HL-60 (cell line): ENCODE data around the gene SLC2A13.

ENCODE experiments used
- DNase-seq, 2 experiments: peaks; one replicate each; pipeline ENCODE4 v3.0.0-alpha.2; 2010 to 2020; ENCODE audit warnings: low read depth in 1 of 2, low spot score in 1 of 2
- H3K27ac ChIP-seq: fragments of 250-450 bp; sonication (Bioruptor Pico); replicated peaks from 2 replicates; pipeline ENCODE4 v1.5.1; 2020; ENCODE audit warnings: mild to moderate bottlenecking, moderate library complexity
- H3K27me3 ChIP-seq: fragments of 250-450 bp; sonication (Bioruptor Pico); 2 replicates; pipeline ENCODE4 v1.5.1; 2021; ENCODE audit warnings: mild to moderate bottlenecking, moderate library complexity; ENCODE audit not compliant: insufficient read depth, poor library complexity, severe bottlenecking
- H3K4me3 ChIP-seq: replicated peaks from 2 replicates; pipeline ENCODE4 v1.5.1; 2011; ENCODE audit warnings: mild to moderate bottlenecking, control low read depth, low read length; ENCODE audit not compliant: insufficient read depth
- GABPA ChIP-seq: IDR thresholded peaks from 2 replicates; pipeline ENCODE4 v1.6.1; 2012; ENCODE audit warnings: low read depth
- POLR2AphosphoS5 ChIP-seq: IDR thresholded peaks from 2 replicates; pipeline ENCODE4 v1.6.1; 2012; ENCODE audit warnings: low read depth
- SPI1 ChIP-seq: IDR thresholded peaks from 2 replicates; pipeline ENCODE4 v1.6.1; 2012; ENCODE audit warnings: low read depth, mild to moderate bottlenecking, borderline replicate concordance
- TF ChIP-seq, protein P1 (sequence below): IDR thresholded peaks from 2 replicates; pipeline ENCODE4 v1.6.1; 2012; ENCODE audit warnings: low read depth; ENCODE audit not compliant: insufficient replicate concordance
- TF ChIP-seq, protein P2 (sequence below): IDR thresholded peaks from one replicate; pipeline ENCODE4 v1.5.1; 2011; ENCODE audit warnings: low read length, control low read depth, inconsistent platforms; ENCODE audit not compliant: insufficient read depth

SLC2A13 gene

GRCh38 chr12:39993268-39993667 is 112.6 kb downstream of the SLC2A13 start:
- no peaks in the 10 kb centered on the region for H3K27me3 ChIP-seq

DNA sequence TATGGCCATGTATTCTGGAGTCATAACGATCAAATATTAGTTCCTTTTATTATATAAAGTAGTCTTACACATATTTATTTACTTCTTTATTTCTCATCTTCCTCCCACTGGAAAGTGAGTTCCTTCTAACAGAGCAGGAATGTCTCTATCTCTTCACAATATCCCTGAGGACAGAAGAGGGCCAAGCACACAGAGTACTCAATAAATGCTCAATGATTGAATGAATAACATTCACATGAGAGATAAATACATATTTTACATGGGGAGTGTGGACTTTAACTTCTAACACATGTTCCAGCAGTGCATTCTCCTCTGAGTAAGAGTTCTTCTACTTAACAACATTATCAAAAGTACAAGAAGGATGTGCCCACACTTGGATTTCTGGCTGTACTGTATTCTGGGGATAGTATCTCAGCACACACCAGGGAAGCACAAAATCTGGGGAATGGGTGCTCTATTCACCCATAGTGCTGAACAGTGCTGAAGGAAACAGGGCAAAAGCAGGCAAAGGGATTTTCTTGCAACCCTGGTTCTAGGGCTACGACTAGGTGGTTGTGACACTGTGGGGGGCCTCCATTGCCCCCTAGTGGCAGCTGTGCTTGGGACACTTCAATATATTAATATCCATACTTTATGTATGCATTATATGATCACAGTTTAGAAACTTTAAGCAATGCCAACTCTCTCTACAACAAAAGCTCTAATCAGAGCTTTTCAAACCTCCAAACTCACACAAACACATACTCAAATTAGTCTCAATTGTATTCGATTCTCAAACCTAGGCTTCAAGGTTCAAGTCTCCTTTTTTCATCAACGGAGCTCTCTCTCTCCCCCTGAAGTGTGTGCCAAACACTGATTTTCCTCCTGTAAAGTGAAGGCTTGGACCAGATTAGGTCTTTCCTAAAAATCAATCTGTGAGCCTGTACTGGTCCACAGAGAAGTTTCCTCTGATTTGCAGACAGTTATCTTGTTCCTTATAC is 115.5 kb downstream of the SLC2A13 start:
- peak in 1 of 2 experiments; percentile 39 for DNase-seq
- TF ChIP-seq, protein P1, sequence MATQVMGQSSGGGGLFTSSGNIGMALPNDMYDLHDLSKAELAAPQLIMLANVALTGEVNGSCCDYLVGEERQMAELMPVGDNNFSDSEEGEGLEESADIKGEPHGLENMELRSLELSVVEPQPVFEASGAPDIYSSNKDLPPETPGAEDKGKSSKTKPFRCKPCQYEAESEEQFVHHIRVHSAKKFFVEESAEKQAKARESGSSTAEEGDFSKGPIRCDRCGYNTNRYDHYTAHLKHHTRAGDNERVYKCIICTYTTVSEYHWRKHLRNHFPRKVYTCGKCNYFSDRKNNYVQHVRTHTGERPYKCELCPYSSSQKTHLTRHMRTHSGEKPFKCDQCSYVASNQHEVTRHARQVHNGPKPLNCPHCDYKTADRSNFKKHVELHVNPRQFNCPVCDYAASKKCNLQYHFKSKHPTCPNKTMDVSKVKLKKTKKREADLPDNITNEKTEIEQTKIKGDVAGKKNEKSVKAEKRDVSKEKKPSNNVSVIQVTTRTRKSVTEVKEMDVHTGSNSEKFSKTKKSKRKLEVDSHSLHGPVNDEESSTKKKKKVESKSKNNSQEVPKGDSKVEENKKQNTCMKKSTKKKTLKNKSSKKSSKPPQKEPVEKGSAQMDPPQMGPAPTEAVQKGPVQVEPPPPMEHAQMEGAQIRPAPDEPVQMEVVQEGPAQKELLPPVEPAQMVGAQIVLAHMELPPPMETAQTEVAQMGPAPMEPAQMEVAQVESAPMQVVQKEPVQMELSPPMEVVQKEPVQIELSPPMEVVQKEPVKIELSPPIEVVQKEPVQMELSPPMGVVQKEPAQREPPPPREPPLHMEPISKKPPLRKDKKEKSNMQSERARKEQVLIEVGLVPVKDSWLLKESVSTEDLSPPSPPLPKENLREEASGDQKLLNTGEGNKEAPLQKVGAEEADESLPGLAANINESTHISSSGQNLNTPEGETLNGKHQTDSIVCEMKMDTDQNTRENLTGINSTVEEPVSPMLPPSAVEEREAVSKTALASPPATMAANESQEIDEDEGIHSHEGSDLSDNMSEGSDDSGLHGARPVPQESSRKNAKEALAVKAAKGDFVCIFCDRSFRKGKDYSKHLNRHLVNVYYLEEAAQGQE, result no peak
- TF ChIP-seq, protein P2, sequence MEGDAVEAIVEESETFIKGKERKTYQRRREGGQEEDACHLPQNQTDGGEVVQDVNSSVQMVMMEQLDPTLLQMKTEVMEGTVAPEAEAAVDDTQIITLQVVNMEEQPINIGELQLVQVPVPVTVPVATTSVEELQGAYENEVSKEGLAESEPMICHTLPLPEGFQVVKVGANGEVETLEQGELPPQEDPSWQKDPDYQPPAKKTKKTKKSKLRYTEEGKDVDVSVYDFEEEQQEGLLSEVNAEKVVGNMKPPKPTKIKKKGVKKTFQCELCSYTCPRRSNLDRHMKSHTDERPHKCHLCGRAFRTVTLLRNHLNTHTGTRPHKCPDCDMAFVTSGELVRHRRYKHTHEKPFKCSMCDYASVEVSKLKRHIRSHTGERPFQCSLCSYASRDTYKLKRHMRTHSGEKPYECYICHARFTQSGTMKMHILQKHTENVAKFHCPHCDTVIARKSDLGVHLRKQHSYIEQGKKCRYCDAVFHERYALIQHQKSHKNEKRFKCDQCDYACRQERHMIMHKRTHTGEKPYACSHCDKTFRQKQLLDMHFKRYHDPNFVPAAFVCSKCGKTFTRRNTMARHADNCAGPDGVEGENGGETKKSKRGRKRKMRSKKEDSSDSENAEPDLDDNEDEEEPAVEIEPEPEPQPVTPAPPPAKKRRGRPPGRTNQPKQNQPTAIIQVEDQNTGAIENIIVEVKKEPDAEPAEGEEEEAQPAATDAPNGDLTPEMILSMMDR, result peak; percentile 82
- H3K4me3 ChIP-seq, result no peak overlapping the region
- no peak overlapping the region for H3K27ac ChIP-seq
- H3K27me3 ChIP-seq, result no peaks in the 10 kb centered on the region

More at GRCh38 chr12:39993268-39993667, 112.6 kb downstream of the SLC2A13 start:
- H3K4me3 ChIP-seq, result no peak overlapping the region
- no peak overlapping the region for H3K27ac ChIP-seq
- TF ChIP-seq, protein P1, result no peak
- TF ChIP-seq, protein P2, result no peak
- TF ChIP-seq POLR2AphosphoS5, result no peak
- TF ChIP-seq SPI1, result no peak
- TF ChIP-seq GABPA, result no peak
- no peak for DNase-seq

DNA sequence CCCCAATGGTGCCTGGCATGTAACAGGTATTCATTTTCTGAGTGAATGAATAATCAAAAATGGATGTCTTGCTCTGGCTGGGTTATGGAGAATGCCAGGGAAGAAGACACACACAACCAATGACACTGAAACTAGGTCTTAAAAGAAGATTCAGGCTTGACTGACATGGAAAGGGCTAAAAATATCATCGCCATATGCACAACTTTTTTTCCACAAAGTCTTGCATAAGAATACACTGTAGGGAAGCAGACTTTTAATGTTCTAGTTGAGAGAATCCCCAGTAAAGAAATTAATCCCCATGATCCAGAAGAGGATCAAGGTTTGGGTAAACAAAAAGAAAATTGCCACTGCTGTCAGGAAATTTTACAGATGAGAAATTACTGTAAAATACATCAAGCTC is 116.4 kb downstream of the SLC2A13 start:
- Histone ChIP-seq H3K27me3 (no peaks in the 10 kb centered on the region), H3K4me3 (no peak overlapping the region), H3K27ac (no peak overlapping the region)
- no peak for DNase-seq
- no peak for TF ChIP-seq POLR2AphosphoS5
- TF ChIP-seq, protein P1, result no peak
- TF ChIP-seq, protein P2, result no peak
- no peak for TF ChIP-seq GABPA
- no peak for TF ChIP-seq SPI1
